ENCODE results near the gene NCKAP1. TPM values are rescaled to one million over a fixed set of nuclear protein-coding genes. Genes with fewer than 3 reads are reported as not detected.

Gene NCKAP1
- total RNA-seq, 1 experiment from 2014 or later = 112 TPM

GRCh38 chr2:182950546-182950945, 87.7 kb downstream of the NCKAP1 start:
- TF ChIP-seq CTCF (conservative IDR thresholded peaks at IDR 0.05) = no peak
- no peaks in the 10 kb centered on the region for H3K79me1 ChIP-seq (ENCODE audit: insufficient read depth, low read depth, low read length, poor library complexity, severe bottlenecking)
- no peaks in the 10 kb centered on the region for H3K9me3 ChIP-seq (ENCODE audit: control insufficient read depth, low read depth, low read length)
- H3K4me3 Mint-ChIP-seq = no peak overlapping the region
- no peaks in the 10 kb centered on the region for H3K27me3 Mint-ChIP-seq (ENCODE audit: low read depth)
- WGBS (ENCODE audit: extremely low coverage, insufficient read length, low lambda C conversion rate) = no CpG with 5 or more reads among the region's 3 CpGs
- H3T11ph ChIP-seq (ENCODE audit: low read length) = no peak overlapping the region
- no peak overlapping the region for H2BK20ac ChIP-seq (ENCODE audit: low read depth, low read length, poor library complexity, severe bottlenecking)
- no peak overlapping the region for H2AFZ ChIP-seq (ENCODE audit: low read length)
- H4K8ac ChIP-seq (replicated peaks; ENCODE audit: insufficient read length, low read depth, low read length) = no peak overlapping the region
- H3K4ac ChIP-seq (ENCODE audit: low read depth, low read length) = no peak overlapping the region
- H3K23me2 ChIP-seq (ENCODE audit: insufficient read length, low read depth, low read length, poor library complexity, severe bottlenecking) = no peaks in the 10 kb centered on the region
- H3K79me2 ChIP-seq (ENCODE audit: insufficient read depth, low read length) = no peaks in the 10 kb centered on the region
- H4K5ac ChIP-seq (ENCODE audit: insufficient read length, low read depth, low read length) = no peak overlapping the region
- H3K18ac ChIP-seq (ENCODE audit: insufficient read length, low read depth, low read length) = no peak overlapping the region
- H2BK120ac ChIP-seq (ENCODE audit: low read depth, low read length, poor library complexity, severe bottlenecking) = no peak overlapping the region
- no peak overlapping the region for H2BK15ac ChIP-seq (ENCODE audit: low read depth, low read length)
- no peak overlapping the region for H4K91ac ChIP-seq (ENCODE audit: insufficient read length, low read depth, low read length)
- H3K4me2 ChIP-seq (ENCODE audit: insufficient read depth, insufficient read length, low read length) = no peak overlapping the region
- no peak overlapping the region for H2BK5ac ChIP-seq (ENCODE audit: insufficient read length, low read length)
- H3K9me3 Mint-ChIP-seq = no peaks in the 10 kb centered on the region
- H3K27ac ChIP-seq (ENCODE audit: insufficient read length, low read depth, low read length) = no peak overlapping the region
- no peak overlapping the region for H3K56ac ChIP-seq (ENCODE audit: insufficient read length, low read depth, low read length)
- no peaks in the 10 kb centered on the region for H3K27me3 ChIP-seq (ENCODE audit: insufficient read depth, low read length)
- H3K23ac ChIP-seq (ENCODE audit: insufficient read length, low read depth, low read length) = no peak overlapping the region
- no peak overlapping the region for H2BK12ac ChIP-seq (ENCODE audit: insufficient read length, low read depth, low read length)
- H2AK5ac ChIP-seq (ENCODE audit: insufficient read length, low read length) = no peak overlapping the region
- H4K20me1 ChIP-seq (ENCODE audit: control insufficient read depth, insufficient read depth, insufficient read length) = no peaks in the 10 kb centered on the region
- H3K4me1 Mint-ChIP-seq = no peaks in the 10 kb centered on the region
- H3K14ac ChIP-seq (ENCODE audit: insufficient read depth, low read length) = no peak overlapping the region
- no peak overlapping the region for H3K27ac Mint-ChIP-seq
- H3K9ac ChIP-seq (ENCODE audit: extremely low read depth, insufficient read length, low read length) = no peak overlapping the region
- DNase-seq = no peak
- no peaks in the 10 kb centered on the region for H3K4me1 ChIP-seq (ENCODE audit: insufficient read depth, low read length)
- peaks cover 2 to 41% (median 41%) of the 10 kb centered on the region in 3 experiments; a peak in 6 of 7 replicates for H3K36me3 Mint-ChIP-seq (ENCODE audit: insufficient read depth in 1 of 3, low read depth in 3 of 3)

Measured in H9 (cell line).